ENCODE measurements around the gene SORBS1. TPM values are rescaled to one million over a fixed set of nuclear protein-coding genes. Genes with fewer than 3 reads are reported as not detected.

SORBS1 gene
- total and polyA plus RNA-seq, 2 donors (not counting 1 experiment from before 2014, with no cell fraction given), result 0.21 to 1.5 TPM

- Histone ChIP-seq H3K4me1 (ENCODE audit: control insufficient read depth in 2 of 2, insufficient read depth in 2 of 2, low read length in 2 of 2) (no peaks in the 10 kb centered on the region), H2AFZ (ENCODE audit: insufficient read depth, low read depth, low read length, poor library complexity, severe bottlenecking) (no peak overlapping the region), H3K27ac (ENCODE audit: low read length in 2 of 2) (no peak overlapping the region), H3K36me3 (replicated peaks in 1 of 2; ENCODE audit: control extremely low read depth in 1 of 2, control insufficient read depth in 1 of 2, extremely low read depth in 1 of 2, insufficient read depth in 2 of 2, low read length in 1 of 2) (no peaks in the 10 kb centered on the region), H3K27me3 (replicated peaks in 1 of 4; ENCODE audit: control extremely low read depth in 1 of 4, control insufficient read depth in 3 of 4, insufficient read depth in 4 of 4, low read length in 3 of 4) (peaks cover 0 to 14% (median 3%) of the 10 kb centered on the region in 4 experiments), H3K4me3 (ENCODE audit: control extremely low read depth in 1 of 5, extremely low read depth in 1 of 5, insufficient read depth in 1 of 5, low read depth in 2 of 5, low read length in 4 of 5) (no peak overlapping the region), H3K79me2 (ENCODE audit: control insufficient read depth, insufficient read depth, low read length) (no peaks in the 10 kb centered on the region), H3K9me3 (ENCODE audit: control extremely low read depth in 1 of 3, control insufficient read depth in 2 of 3, insufficient read depth in 1 of 3, low read length in 2 of 3) (no peaks in the 10 kb centered on the region), H3K9ac (ENCODE audit: low read length) (no peak overlapping the region), H3K4me2 (replicated peaks; ENCODE audit: low read depth, low read length, poor library complexity, severe bottlenecking) (no peak overlapping the region), H4K20me1 (ENCODE audit: control insufficient read depth, insufficient read depth, low read length, poor library complexity, severe bottlenecking) (no peaks in the 10 kb centered on the region)
- ChIA-PET CTCF (interaction anchor here (0.8 to 2.6 kb wide), 3 partner anchors 26 to 158 kb away, joined by 3 to 9 read pairs (median 4); no protein-coding TSS in a partner anchor), POLR2A (no interaction called here)
- no peak for DNase-seq
- TF ChIP-seq EZH2 (IDR thresholded peaks at IDR 0.05; ENCODE audit: borderline replicate concordance, insufficient read depth, low read depth, low read length, poor library complexity, severe bottlenecking), result no peak
- no peak for TF ChIP-seq CTCF (IDR thresholded peaks at IDR 0.05)
- intact Hi-C loops (cut with micrococcal nuclease), result no loop called here
- Mint-ChIP-seq H3K4me3 (no peak overlapping the region), H3K27me3 (peaks cover 26% of the 10 kb centered on the region), H3K9me3 (ENCODE audit: insufficient read depth) (no peaks in the 10 kb centered on the region), H3K4me1 (no peaks in the 10 kb centered on the region), H3K27ac (no peak overlapping the region)
- 87% methylated on average over 4 of the region's 8 CpGs for WGBS (ENCODE audit: insufficient coverage)
- no peak for ATAC-seq (ENCODE audit: low read depth)
These were observed 157.3 kb downstream of the SORBS1 start for GRCh38 chr10:95403700-95404461.

- Histone ChIP-seq H3K79me2 (ENCODE audit: control insufficient read depth, insufficient read depth, low read length) (no peaks in the 10 kb centered on the region), H3K27me3 (replicated peaks in 1 of 4; ENCODE audit: control extremely low read depth in 1 of 4, control insufficient read depth in 3 of 4, insufficient read depth in 4 of 4, low read length in 3 of 4) (peaks cover 0 to 12% (median 2%) of the 10 kb centered on the region in 4 experiments), H3K4me3 (ENCODE audit: control extremely low read depth in 1 of 5, extremely low read depth in 1 of 5, insufficient read depth in 1 of 5, low read depth in 2 of 5, low read length in 4 of 5) (no peak overlapping the region), H3K9ac (ENCODE audit: low read length) (no peak overlapping the region), H3K9me3 (ENCODE audit: control extremely low read depth in 1 of 3, control insufficient read depth in 2 of 3, insufficient read depth in 1 of 3, low read length in 2 of 3) (no peaks in the 10 kb centered on the region), H3K4me1 (ENCODE audit: control insufficient read depth in 2 of 2, insufficient read depth in 2 of 2, low read length in 2 of 2) (no peaks in the 10 kb centered on the region), H4K20me1 (ENCODE audit: control insufficient read depth, insufficient read depth, low read length, poor library complexity, severe bottlenecking) (no peaks in the 10 kb centered on the region), H3K36me3 (replicated peaks in 1 of 2; ENCODE audit: control extremely low read depth in 1 of 2, control insufficient read depth in 1 of 2, extremely low read depth in 1 of 2, insufficient read depth in 2 of 2, low read length in 1 of 2) (no peaks in the 10 kb centered on the region), H2AFZ (ENCODE audit: insufficient read depth, low read depth, low read length, poor library complexity, severe bottlenecking) (no peak overlapping the region), H3K4me2 (replicated peaks; ENCODE audit: low read depth, low read length, poor library complexity, severe bottlenecking) (no peak overlapping the region), H3K27ac (ENCODE audit: low read length in 2 of 2) (no peak overlapping the region)
- TF ChIP-seq CTCF (IDR thresholded peaks at IDR 0.05) (no peak), EZH2 (IDR thresholded peaks at IDR 0.05; ENCODE audit: borderline replicate concordance, insufficient read depth, low read depth, low read length, poor library complexity, severe bottlenecking) (no peak)
- intact Hi-C loops (cut with micrococcal nuclease), result no loop called here
- no CpG with 5 or more reads among the region's 1 CpG for WGBS (ENCODE audit: insufficient coverage)
- ATAC-seq (ENCODE audit: low read depth) (no peak), DNase-seq (no peak)
- Mint-ChIP-seq H3K4me3 (no peak overlapping the region), H3K27me3 (peaks cover 32% of the 10 kb centered on the region), H3K9me3 (ENCODE audit: insufficient read depth) (no peaks in the 10 kb centered on the region), H3K27ac (no peak overlapping the region), H3K4me1 (no peaks in the 10 kb centered on the region)
- ChIA-PET POLR2A (no interaction called here), CTCF (no interaction called here)
These were observed 159.3 kb downstream of the SORBS1 start for GRCh38 chr10:95401704-95402469.
